ENCODE measurements around the gene ADARB1.

DNA sequence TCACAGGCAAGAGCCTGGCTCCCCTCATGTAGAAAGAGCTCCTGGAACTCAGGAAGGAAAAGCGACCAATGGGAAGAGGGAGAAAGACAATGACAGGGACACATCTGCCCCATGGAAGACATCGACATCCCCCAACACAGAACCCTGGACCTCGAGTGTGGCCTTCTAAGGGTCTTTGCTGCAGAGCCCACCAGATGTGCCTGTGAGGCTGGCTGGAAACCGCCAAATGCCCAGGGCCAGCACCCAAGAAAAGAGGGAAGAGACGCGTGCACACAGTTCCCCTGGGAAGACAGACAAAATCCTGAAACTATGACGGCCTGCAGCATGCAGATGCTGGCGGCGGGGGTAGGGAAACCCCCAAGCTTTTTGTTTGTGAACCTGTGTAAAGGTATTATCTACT lies 36.4 kb upstream of the ADARB1 start:
- TF ChIP-seq, protein P1, sequence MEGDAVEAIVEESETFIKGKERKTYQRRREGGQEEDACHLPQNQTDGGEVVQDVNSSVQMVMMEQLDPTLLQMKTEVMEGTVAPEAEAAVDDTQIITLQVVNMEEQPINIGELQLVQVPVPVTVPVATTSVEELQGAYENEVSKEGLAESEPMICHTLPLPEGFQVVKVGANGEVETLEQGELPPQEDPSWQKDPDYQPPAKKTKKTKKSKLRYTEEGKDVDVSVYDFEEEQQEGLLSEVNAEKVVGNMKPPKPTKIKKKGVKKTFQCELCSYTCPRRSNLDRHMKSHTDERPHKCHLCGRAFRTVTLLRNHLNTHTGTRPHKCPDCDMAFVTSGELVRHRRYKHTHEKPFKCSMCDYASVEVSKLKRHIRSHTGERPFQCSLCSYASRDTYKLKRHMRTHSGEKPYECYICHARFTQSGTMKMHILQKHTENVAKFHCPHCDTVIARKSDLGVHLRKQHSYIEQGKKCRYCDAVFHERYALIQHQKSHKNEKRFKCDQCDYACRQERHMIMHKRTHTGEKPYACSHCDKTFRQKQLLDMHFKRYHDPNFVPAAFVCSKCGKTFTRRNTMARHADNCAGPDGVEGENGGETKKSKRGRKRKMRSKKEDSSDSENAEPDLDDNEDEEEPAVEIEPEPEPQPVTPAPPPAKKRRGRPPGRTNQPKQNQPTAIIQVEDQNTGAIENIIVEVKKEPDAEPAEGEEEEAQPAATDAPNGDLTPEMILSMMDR (optimal IDR thresholded peaks at IDR 0.05 in 1 of 3, IDR thresholded peaks at IDR 0.05 in 1 of 3, conservative IDR thresholded peaks at IDR 0.05 in 1 of 3; ENCODE audit: extremely low read depth in 1 of 3, insufficient read depth in 2 of 3, low read length in 3 of 3): no peak
- TF ChIP-seq EZH2 (IDR thresholded peaks at IDR 0.05; ENCODE audit: low read length): no peak
